C4-2B (cell line): ENCODE measurements around the gene MYO9B.

Source experiments
- H3K27ac ChIP-seq: fragments of 450-650 bp; 2 replicates; pipeline ENCODE4 v1.5.1; 2017
- CTCF ChIP-seq: fragments of 450-650 bp; conservative IDR thresholded peaks from 2 replicates; pipeline ENCODE4 v1.5.1; 2017; ENCODE audit warnings: mild to moderate bottlenecking
- ZFX ChIP-seq: fragments of 450-650 bp; IDR thresholded peaks from 2 replicates; pipeline ENCODE4 v1.6.1; 2017

MYO9B gene

DNA sequence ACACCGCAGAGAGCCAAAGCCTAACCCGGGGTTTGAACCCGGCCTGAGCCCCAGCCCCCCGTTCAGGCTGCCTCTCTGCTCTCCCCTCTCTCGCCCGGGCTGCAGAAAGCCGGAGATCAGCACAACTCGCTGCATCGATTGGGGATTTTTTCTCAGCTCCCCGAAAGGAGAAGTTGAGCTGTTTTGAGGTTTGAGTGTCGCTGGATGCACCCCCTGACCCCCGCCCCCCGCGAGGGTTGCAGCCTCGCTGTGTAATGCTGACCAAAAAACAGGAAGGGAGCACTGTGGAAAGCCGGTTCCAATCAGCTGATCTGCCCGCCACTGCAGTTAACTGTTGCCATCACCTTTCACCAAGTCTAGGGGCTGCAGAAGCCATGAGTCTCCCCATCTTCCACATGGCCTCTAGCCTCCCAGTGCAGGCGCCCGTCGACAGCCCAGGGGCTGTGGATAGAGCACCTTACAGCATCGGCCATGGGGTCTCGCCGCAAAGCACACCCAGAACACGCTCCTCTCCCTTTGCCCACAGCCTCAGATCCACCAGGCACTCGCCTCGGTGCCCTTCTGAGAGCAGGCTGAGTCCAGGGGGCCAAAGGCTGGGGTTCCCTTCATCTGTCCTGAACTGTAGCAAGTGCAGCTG lies 34.5 kb downstream of the MYO9B start:
- no peak overlapping the region for H3K27ac ChIP-seq

DNA sequence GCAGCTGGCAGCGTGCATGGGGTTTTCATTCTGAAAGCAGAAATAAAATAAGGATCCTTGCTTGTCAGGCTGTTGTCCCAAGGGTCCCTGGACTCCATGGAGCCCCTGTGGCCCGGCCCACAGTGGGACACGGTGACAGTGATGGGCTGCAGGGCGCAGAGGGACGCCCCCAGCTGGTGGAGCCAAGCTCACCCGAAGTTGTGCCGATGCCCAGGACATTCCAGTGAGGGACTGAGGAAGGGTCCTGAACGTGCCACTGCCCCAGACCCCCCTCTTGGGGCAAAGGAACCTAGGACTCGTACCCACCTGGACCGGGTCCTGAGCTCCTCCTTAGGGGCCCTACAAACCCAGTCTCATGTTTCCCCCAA lies 35.0 kb downstream of the MYO9B start:
- TF ChIP-seq CTCF (no peak), ZFX (no peak)
- H3K27ac ChIP-seq, result no peak overlapping the region

More for the DNA sequence above, 34.5 kb downstream of the MYO9B start:
- TF ChIP-seq CTCF (no peak), ZFX (no peak)

GRCh38 chr19:17111766-17112165 lies 36.2 kb downstream of the MYO9B start:
- TF ChIP-seq CTCF, result no peak
- TF ChIP-seq ZFX, result no peak

DNA sequence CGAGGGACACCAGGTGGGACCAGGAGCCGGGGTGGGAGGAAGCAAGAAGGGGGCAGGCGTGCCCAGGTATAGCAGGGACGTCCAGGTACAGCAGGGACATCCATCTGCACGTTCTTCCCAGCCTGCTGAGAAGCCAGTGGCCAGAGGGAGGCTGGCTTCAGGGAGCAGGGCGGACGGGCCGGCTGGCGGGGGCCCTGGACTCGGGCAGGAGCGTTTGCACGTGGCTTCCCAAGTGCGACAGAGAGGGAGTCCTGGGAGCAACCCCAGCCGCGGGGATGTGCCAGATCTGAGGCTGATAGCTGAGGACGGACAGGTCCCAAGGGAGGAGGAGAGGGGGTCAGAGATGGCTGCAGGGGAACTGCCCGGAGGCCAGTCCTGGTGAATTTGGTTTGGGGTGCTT lies 36.7 kb downstream of the MYO9B start:
- no peak for TF ChIP-seq ZFX
- no peak for TF ChIP-seq CTCF
- no peak overlapping the region for H3K27ac ChIP-seq

More at GRCh38 chr19:17111766-17112165, 36.2 kb downstream of the MYO9B start:
- no peak overlapping the region for H3K27ac ChIP-seq

- H3K27ac ChIP-seq, result no peak overlapping the region
- no peak for TF ChIP-seq ZFX
Measured at GRCh38 chr19:17112700-17113099, 37.1 kb downstream of the MYO9B start.

DNA sequence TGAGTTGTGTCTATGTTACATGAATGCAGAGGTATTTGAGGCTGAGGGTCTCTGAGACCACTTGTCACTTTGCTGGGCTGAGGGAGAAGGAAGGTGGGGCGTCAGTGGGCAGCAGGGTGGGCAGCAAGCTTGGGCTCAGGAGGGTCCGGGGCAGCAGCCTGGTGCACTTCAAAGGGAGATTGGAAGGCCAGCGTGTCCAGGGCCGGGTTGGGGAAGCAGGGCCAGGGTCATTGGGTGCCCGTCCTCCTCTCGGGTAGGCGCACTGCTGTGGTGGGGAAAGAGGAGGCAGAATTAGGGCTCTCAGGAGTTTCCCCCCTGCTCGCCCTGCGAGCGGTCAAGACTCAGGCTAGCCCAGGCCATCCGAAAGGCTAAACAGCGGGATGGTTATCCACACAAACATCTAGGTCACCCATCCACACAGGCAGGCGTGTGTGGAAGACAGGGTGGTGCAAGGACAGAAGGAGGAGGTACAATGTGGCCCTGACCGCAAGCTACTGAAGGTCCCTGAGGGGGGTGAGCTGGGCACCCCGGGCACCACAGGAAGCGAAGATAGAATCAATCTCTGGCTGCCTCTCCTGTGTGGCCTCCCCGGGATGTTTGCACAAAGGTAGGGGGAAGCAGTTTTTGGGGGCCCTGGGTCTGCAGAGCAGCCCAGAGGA lies 37.7 kb downstream of the MYO9B start:
- TF ChIP-seq ZFX (no peak), CTCF (no peak)
- H3K27ac ChIP-seq, result peak overlapping the region; percentile 14; the same call in 1 of the 2 replicates

GRCh38 chr19:17114414-17114831 lies 38.8 kb downstream of the MYO9B start:
- TF ChIP-seq CTCF (no peak), ZFX (no peak)
- peak overlapping the region; percentile 14 for H3K27ac ChIP-seq
